SJSA1 (cell line): ENCODE data around the gene ZIC2. TPM values are rescaled to one million over a fixed set of nuclear protein-coding genes. Genes with fewer than 3 reads are reported as not detected.
"Not testable (repeated sequence)": the region's sequence is repeated elsewhere in the genome, so short reads cannot be mapped to it uniquely, and the experiment has no call there.

Experiments used
- DNase-seq, 2 experiments: peaks; one replicate each; pipeline ENCODE4 v3.0.0-alpha.2; 2015 to 2020; ENCODE audit warnings: low spot score in 2 of 2, low read depth in 1 of 2
- H3K27ac ChIP-seq: fragments of 250-450 bp; sonication (Bioruptor Pico); 2 replicates; pipeline ENCODE4 v1.5.1; 2020; ENCODE audit warnings: mild to moderate bottlenecking, moderate library complexity
- H3K27me3 ChIP-seq: fragments of 250-450 bp; sonication (Bioruptor Pico); replicated peaks from 2 replicates; pipeline ENCODE4 v1.5.1; 2020; ENCODE audit warnings: mild to moderate bottlenecking, moderate library complexity
- H3K36me3 ChIP-seq: fragments of 250-450 bp; sonication (Bioruptor Pico); 2 replicates; pipeline ENCODE4 v1.5.1; 2020; ENCODE audit warnings: mild to moderate bottlenecking
- H3K4me1 ChIP-seq: fragments of 250-450 bp; sonication (Bioruptor Pico); replicated peaks from 2 replicates; pipeline ENCODE4 v1.6.1; 2021; ENCODE audit warnings: mild to moderate bottlenecking
- H3K4me3 ChIP-seq: fragments of 250-450 bp; sonication (Bioruptor Pico); 2 replicates; pipeline ENCODE4 v1.5.1; 2020; ENCODE audit warnings: mild to moderate bottlenecking
- H3K9me3 ChIP-seq: fragments of 250-450 bp; sonication (Bioruptor Pico); replicated peaks from 2 replicates; pipeline ENCODE4 v1.5.1; 2020; ENCODE audit warnings: mild to moderate bottlenecking
- total RNA-seq: library from RNA; depleted of rRNA; stranded (reverse); fragments of >200 nt; shearing (Covaris generic); gene quantifications from 2 replicates; pipeline ENCODE4 v1.2.3, GENCODE V29; 2014; rRNA removed

ZIC2 gene
- 0.32 TPM in 1 of 2 replicates, not detected in the other for total RNA-seq

GRCh38 chr13:99981735-99982035 is at the start of gene ZIC2:
ZIC2 (plus strand) TSS chr13:99981784; CDS start chr13:99982065, 281 bp downstream.
- Histone ChIP-seq H3K27ac (no peak within 1 kb of the TSS), H3K9me3 (peaks cover 53% of the 10 kb centered on the region), H3K36me3 (0 out of 2 replicates have a peak, but pooled peaks cover 2% of the 10 kb centered on the region), H3K27me3 (peaks cover 90% of the 10 kb centered on the region), H3K4me3 (peak within 1 kb of the TSS; percentile 59), H3K4me1 (peaks cover 36% of the 10 kb centered on the region)
- no peak for DNase-seq

GRCh38 chr13:99932912-99933311 is 48.7 kb upstream of the ZIC2 start:
- peaks cover 77% of the 10 kb centered on the region for H3K27me3 ChIP-seq
- H3K4me3 ChIP-seq: no peak overlapping the region
- no peak for DNase-seq
- H3K27ac ChIP-seq: no peak overlapping the region
- peaks cover 13% of the 10 kb centered on the region for H3K9me3 ChIP-seq
- no peaks in the 10 kb centered on the region for H3K4me1 ChIP-seq
- H3K36me3 ChIP-seq: no peaks in the 10 kb centered on the region

GRCh38 chr13:99935772-99936171 is 45.8 kb upstream of the ZIC2 start:
- Histone ChIP-seq H3K27ac (no peak overlapping the region), H3K36me3 (no peaks in the 10 kb centered on the region), H3K9me3 (peaks cover 13% of the 10 kb centered on the region), H3K27me3 (peaks cover 92% of the 10 kb centered on the region), H3K4me3 (no peak overlapping the region), H3K4me1 (no peaks in the 10 kb centered on the region)
- no peak for DNase-seq

GRCh38 chr13:99938635-99939034 is 42.9 kb upstream of the ZIC2 start:
- H3K27me3 ChIP-seq: peaks cover 96% of the 10 kb centered on the region
- no peaks in the 10 kb centered on the region for H3K4me1 ChIP-seq
- no peak for DNase-seq
- H3K27ac ChIP-seq: no peak overlapping the region
- no peak overlapping the region for H3K4me3 ChIP-seq
- peaks cover 16% of the 10 kb centered on the region for H3K9me3 ChIP-seq
- no peaks in the 10 kb centered on the region for H3K36me3 ChIP-seq

GRCh38 chr13:99941086-99941485 is 40.5 kb upstream of the ZIC2 start:
- peaks cover 19% of the 10 kb centered on the region for H3K9me3 ChIP-seq
- no peaks in the 10 kb centered on the region for H3K36me3 ChIP-seq
- no peak for DNase-seq
- H3K27me3 ChIP-seq: peaks cover 95% of the 10 kb centered on the region
- no peak overlapping the region for H3K4me3 ChIP-seq
- no peak overlapping the region for H3K27ac ChIP-seq
- H3K4me1 ChIP-seq: no peaks in the 10 kb centered on the region

GRCh38 chr13:99941911-99942310 is 39.7 kb upstream of the ZIC2 start:
- H3K36me3 ChIP-seq: no peaks in the 10 kb centered on the region
- peaks cover 19% of the 10 kb centered on the region for H3K9me3 ChIP-seq
- no peak overlapping the region for H3K4me3 ChIP-seq
- no peak for DNase-seq
- H3K27ac ChIP-seq: no peak overlapping the region
- no peaks in the 10 kb centered on the region for H3K4me1 ChIP-seq
- H3K27me3 ChIP-seq: peaks cover 96% of the 10 kb centered on the region

- Histone ChIP-seq H3K4me1 (no peaks in the 10 kb centered on the region), H3K4me3 (no peak overlapping the region), H3K36me3 (no peaks in the 10 kb centered on the region), H3K27me3 (peaks cover 98% of the 10 kb centered on the region), H3K9me3 (peaks cover 17% of the 10 kb centered on the region), H3K27ac (no peak overlapping the region)
- DNase-seq: no peak
Measured at GRCh38 chr13:99944102-99944501, 37.5 kb upstream of the ZIC2 start.

- Histone ChIP-seq H3K36me3 (no peaks in the 10 kb centered on the region), H3K27ac (no peak overlapping the region), H3K9me3 (peaks cover 17% of the 10 kb centered on the region), H3K27me3 (peaks cover 98% of the 10 kb centered on the region), H3K4me1 (no peaks in the 10 kb centered on the region), H3K4me3 (no peak overlapping the region)
- no peak for DNase-seq
Measured at GRCh38 chr13:99944606-99945005, 37.0 kb upstream of the ZIC2 start.

GRCh38 chr13:99945515-99945914 is 36.1 kb upstream of the ZIC2 start:
- H3K4me3 ChIP-seq, H3K36me3 ChIP-seq, DNase-seq, H3K4me1 ChIP-seq, H3K27ac ChIP-seq: not testable (repeated sequence)
- Histone ChIP-seq H3K27me3 (peaks cover 98% of the 10 kb centered on the region), H3K9me3 (peaks cover 17% of the 10 kb centered on the region)

- no peaks in the 10 kb centered on the region for H3K4me1 ChIP-seq
- no peak overlapping the region for H3K4me3 ChIP-seq
- no peaks in the 10 kb centered on the region for H3K36me3 ChIP-seq
- DNase-seq: no peak
- peaks cover 11% of the 10 kb centered on the region for H3K9me3 ChIP-seq
- no peak overlapping the region for H3K27ac ChIP-seq
- H3K27me3 ChIP-seq: peaks cover 98% of the 10 kb centered on the region
Measured at GRCh38 chr13:99947666-99948065, 33.9 kb upstream of the ZIC2 start.

GRCh38 chr13:99948411-99948810 is 33.2 kb upstream of the ZIC2 start:
- H3K27me3 ChIP-seq: peaks cover 98% of the 10 kb centered on the region

GRCh38 chr13:99948907-99949678 is 32.5 kb upstream of the ZIC2 start:
- H3K9me3 ChIP-seq: peaks cover 10% of the 10 kb centered on the region
- H3K27me3 ChIP-seq: peaks cover 99% of the 10 kb centered on the region
- H3K36me3 ChIP-seq: no peaks in the 10 kb centered on the region
- H3K27ac ChIP-seq: no peak overlapping the region
- H3K4me3 ChIP-seq: no peak overlapping the region
- H3K4me1 ChIP-seq: no peaks in the 10 kb centered on the region
- no peak for DNase-seq

More at GRCh38 chr13:99948411-99948810, 33.2 kb upstream of the ZIC2 start:
- Histone ChIP-seq H3K27ac (no peak overlapping the region), H3K9me3 (peaks cover 10% of the 10 kb centered on the region), H3K4me3 (no peak overlapping the region), H3K4me1 (no peaks in the 10 kb centered on the region), H3K36me3 (no peaks in the 10 kb centered on the region)
- DNase-seq: no peak

GRCh38 chr13:99949679-99950413 is 31.7 kb upstream of the ZIC2 start:
- Histone ChIP-seq H3K27me3 (peaks cover 99% of the 10 kb centered on the region), H3K4me3 (no peak overlapping the region), H3K4me1 (no peaks in the 10 kb centered on the region), H3K36me3 (no peaks in the 10 kb centered on the region), H3K9me3 (peaks cover 4% of the 10 kb centered on the region), H3K27ac (no peak overlapping the region)
- no peak for DNase-seq

- not testable (repeated sequence) for H3K36me3 ChIP-seq, DNase-seq, H3K4me3 ChIP-seq, H3K4me1 ChIP-seq, H3K27ac ChIP-seq, H3K9me3 ChIP-seq
- peaks cover 100% of the 10 kb centered on the region for H3K27me3 ChIP-seq
Measured at GRCh38 chr13:99951666-99952065, 29.9 kb upstream of the ZIC2 start.
